Motor neuron (in vitro differentiated cells): ENCODE results near the gene EVA1B. TPM values are rescaled to one million over a fixed set of nuclear protein-coding genes. Genes with fewer than 3 reads are reported as not detected.

Experiments used
- ATAC-seq, 8 experiments: fragments of 200-7000 bp; cut with Tn5 transposase; replicated peaks in 6 of 8; 2 replicates each; pipeline ENCODE4 v1.8.0; 2021; ENCODE audit warnings: mild to moderate bottlenecking in 8 of 8, moderate library complexity in 8 of 8
- H3K27ac ChIP-seq, 2 donors: fragments of 250-450 bp; sonication (Bioruptor Pico); 2 replicates each; pipeline ENCODE4 v1.9.0; 2021; ENCODE audit warnings: antibody characterized with exemption in 2 of 2, mild to moderate bottlenecking in 2 of 2, moderate library complexity in 1 of 2
- H3K4me1 ChIP-seq, 2 donors: fragments of 250-450 bp; sonication (Bioruptor Pico); replicated peaks in 1 of 2; 2 replicates each; pipeline ENCODE4 v1.6.1; 2021; ENCODE audit warnings: antibody characterized with exemption in 2 of 2, mild to moderate bottlenecking in 2 of 2, moderate library complexity in 1 of 2
- H3K4me3 ChIP-seq, 5 donors: fragments of 250-450 bp; sonication (Bioruptor Pico); 2 replicates each; pipeline ENCODE4 v1.9.0; 2021; ENCODE audit warnings: antibody characterized with exemption in 5 of 5, mild to moderate bottlenecking in 5 of 5, moderate library complexity in 4 of 5
- WGBS, 10 experiments: fragments of 450-650 bp; shearing (Covaris generic); methylation state at CpG; one replicate each; pipeline ENCODE4 v1.0.0; 2022; 5-methylcytosine and 5-hydroxymethylcytosine counted together
- in situ Hi-C, 9 experiments: fragments of 400-800 bp; cut with MboI; loops; one replicate each; pipeline ENCODE4 v1.15.0; 2021; ENCODE audit warnings: low sequenced_read_pairs in 9 of 9, low pct_unique_long_range_greater_than_20kb in 2 of 9; ENCODE audit not compliant: unreplicated experiment in 9 of 9
- total RNA-seq, 8 experiments: library from RNA; unstranded; fragments of 300-600 nt; gene quantifications; 2 replicates each; pipeline versions ENCODE4 v1.2.3 to v1.2.4, GENCODE V29; 2022

Gene EVA1B
- total RNA-seq, 8 experiments from 2014 or later, result 7.6 to 43.0 (median 12.6) TPM

- in situ Hi-C loops, result no loop called here
- peak overlapping the region; percentile 3 to 83 for H3K27ac ChIP-seq
- 44% methylated on average over 19 to 24 of the region's 67 CpGs; no CpG with 5 or more reads in 8 of the 10 experiments for WGBS, 10 experiments
- H3K4me3 ChIP-seq, result peak overlapping the region in 4 of 5 donors; percentile 35 to 54 (median 50)
- H3K4me1 ChIP-seq, result peaks cover 35 to 36% of the 10 kb centered on the region in 2 donors
- ATAC-seq, result peak in 4 of 8 experiments; percentile 0 to 6 (median 2)
Measured at GRCh38 chr1:36322041-36322785, 1.2 kb downstream of the EVA1B start.

- Histone ChIP-seq H3K27ac (peak overlapping the region; percentile 4 to 83), H3K4me1 (peaks cover 35 to 36% of the 10 kb centered on the region in 2 donors), H3K4me3 (peak overlapping the region in 1 of 5 donors; percentile 3)
- in situ Hi-C loops, result no loop called here
- peak; percentile 12 to 59 (median 50) for ATAC-seq
- WGBS, 10 experiments, result 2 to 60% (median 24%) methylated on average over 3 to 11 of the region's 59 CpGs; no CpG with 5 or more reads in 5 of the 10 experiments
Measured at GRCh38 chr1:36321119-36321951, 2.1 kb downstream of the EVA1B start.

GRCh38 chr1:36320767-36321118, 2.7 kb downstream of the EVA1B start:
- Histone ChIP-seq H3K4me1 (peaks cover 35 to 36% of the 10 kb centered on the region in 2 donors), H3K4me3 (no peak overlapping the region), H3K27ac (no peak overlapping the region)
- WGBS, 10 experiments, result 74 to 100% (median 100%) methylated on average over 1 to 12 of the region's 23 CpGs; no CpG with 5 or more reads in 7 of the 10 experiments
- no peak for ATAC-seq
- in situ Hi-C loops, result no loop called here

DNA sequence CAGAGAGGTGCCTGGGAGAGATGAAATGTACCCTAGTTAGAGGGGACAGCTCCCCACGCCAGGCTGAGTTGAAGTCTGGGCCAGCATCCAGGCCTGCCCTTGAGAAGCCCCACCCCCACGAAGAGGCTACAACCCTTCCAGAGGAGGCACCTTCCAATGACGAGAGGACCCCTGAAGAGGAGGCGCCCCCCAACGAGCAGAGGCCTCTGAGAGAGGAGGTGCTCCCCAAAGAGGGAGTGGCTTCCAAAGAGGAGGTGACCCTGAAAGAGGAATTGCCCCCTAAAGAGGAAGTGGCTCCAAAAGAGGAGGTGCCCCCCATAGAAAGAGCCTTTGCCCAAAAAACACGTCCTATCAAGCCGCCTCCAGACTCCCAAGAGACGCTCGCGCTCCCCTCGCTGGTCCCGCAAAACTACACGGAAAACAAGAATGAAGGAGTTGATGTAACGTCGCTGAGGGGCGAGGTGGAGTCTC, 3.1 kb downstream of the EVA1B start:
- in situ Hi-C loops, result no loop called here
- no peak overlapping the region for H3K27ac ChIP-seq
- no peak for ATAC-seq
- WGBS, 10 experiments, result 3 to 100% (median 83%) methylated on average over 2 to 16 of the region's 16 CpGs; no CpG with 5 or more reads in 5 of the 10 experiments
- H3K4me1 ChIP-seq, result peaks cover 35 to 36% of the 10 kb centered on the region in 2 donors
- no peak overlapping the region for H3K4me3 ChIP-seq

- in situ Hi-C loops, result no loop called here
- Histone ChIP-seq H3K27ac (no peak overlapping the region), H3K4me3 (no peak overlapping the region), H3K4me1 (peaks cover 16 to 21% of the 10 kb centered on the region in 2 donors)
- ATAC-seq, result no peak
- WGBS, 10 experiments, result 95 to 100% (median 98%) methylated on average over 1 to 6 of the region's 7 CpGs; no CpG with 5 or more reads in 4 of the 10 experiments
Measured at GRCh38 chr1:36309397-36309796, 14.0 kb downstream of the EVA1B start.

GRCh38 chr1:36307601-36308330, 15.7 kb downstream of the EVA1B start:
- no peak for ATAC-seq
- Histone ChIP-seq H3K4me3 (peak overlapping the region; percentile 47 to 75 (median 69)), H3K4me1 (peaks cover 16 to 24% of the 10 kb centered on the region in 2 donors), H3K27ac (no peak overlapping the region)
- WGBS, 10 experiments, result 63 to 100% (median 82%) methylated on average over 1 to 6 of the region's 10 CpGs; no CpG with 5 or more reads in 6 of the 10 experiments
- in situ Hi-C loops, result no loop called here

GRCh38 chr1:36306902-36307456, 16.5 kb downstream of the EVA1B start:
- in situ Hi-C loops, result no loop called here
- Histone ChIP-seq H3K27ac (peak overlapping the region in 1 of 2 donors; percentile 59), H3K4me1 (peaks cover 16 to 24% of the 10 kb centered on the region in 2 donors), H3K4me3 (peak overlapping the region; percentile 47 to 75 (median 69))
- peak; percentile 74 to 98 (median 96) for ATAC-seq
- WGBS, 10 experiments, result 0 to 1% (median 0%) methylated on average over 2 to 17 of the region's 46 CpGs; no CpG with 5 or more reads in 6 of the 10 experiments

GRCh38 chr1:36306210-36306901, 17.1 kb downstream of the EVA1B start, which contains the start of gene SH3D21:
Gene SH3D21, plus strand, starts transcription at chr1:36306368. Its CDS starts 53 bp downstream, at chr1:36306421.
- Histone ChIP-seq H3K27ac (peak within 1 kb of the TSS; percentile 42 to 59), H3K4me1 (peaks cover 16 to 24% of the 10 kb centered on the region in 2 donors), H3K4me3 (peak within 1 kb of the TSS; percentile 47 to 75 (median 69))
- WGBS, 10 experiments, result 0 to 24% (median 13%) methylated on average over 4 to 18 of the region's 65 CpGs; no CpG with 5 or more reads in 5 of the 10 experiments
- in situ Hi-C loops, result no loop called here
- ATAC-seq, result peak; percentile 33 to 65 (median 46)

DNA sequence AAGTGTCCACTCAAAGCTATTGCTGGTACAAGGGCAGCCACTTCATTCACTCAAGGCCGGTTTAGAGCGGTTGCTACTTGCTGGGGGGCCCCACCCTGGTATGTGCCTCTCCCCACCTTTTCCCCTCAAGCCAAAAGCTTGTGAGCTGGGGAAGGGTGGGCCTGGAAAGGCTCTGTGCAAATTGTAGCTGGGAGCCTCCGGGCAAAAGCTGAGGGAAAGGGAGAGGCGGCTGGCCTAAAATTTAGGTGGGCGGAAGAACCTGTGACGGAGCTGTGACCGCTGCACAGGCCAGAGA, 17.6 kb downstream of the EVA1B start:
- in situ Hi-C loops, result no loop called here
- peak in 3 of 8 experiments; percentile 53 to 64 (median 63) for ATAC-seq
- H3K27ac ChIP-seq, result peak overlapping the region in 1 of 2 donors; percentile 59
- 8 to 62% (median 58%) methylated on average over 2 to 5 of the region's 7 CpGs; no CpG with 5 or more reads in 6 of the 10 experiments for WGBS, 10 experiments
- H3K4me3 ChIP-seq, result peak overlapping the region in 4 of 5 donors; percentile 48 to 75 (median 70)
- peaks cover 16 to 24% of the 10 kb centered on the region in 2 donors for H3K4me1 ChIP-seq

DNA sequence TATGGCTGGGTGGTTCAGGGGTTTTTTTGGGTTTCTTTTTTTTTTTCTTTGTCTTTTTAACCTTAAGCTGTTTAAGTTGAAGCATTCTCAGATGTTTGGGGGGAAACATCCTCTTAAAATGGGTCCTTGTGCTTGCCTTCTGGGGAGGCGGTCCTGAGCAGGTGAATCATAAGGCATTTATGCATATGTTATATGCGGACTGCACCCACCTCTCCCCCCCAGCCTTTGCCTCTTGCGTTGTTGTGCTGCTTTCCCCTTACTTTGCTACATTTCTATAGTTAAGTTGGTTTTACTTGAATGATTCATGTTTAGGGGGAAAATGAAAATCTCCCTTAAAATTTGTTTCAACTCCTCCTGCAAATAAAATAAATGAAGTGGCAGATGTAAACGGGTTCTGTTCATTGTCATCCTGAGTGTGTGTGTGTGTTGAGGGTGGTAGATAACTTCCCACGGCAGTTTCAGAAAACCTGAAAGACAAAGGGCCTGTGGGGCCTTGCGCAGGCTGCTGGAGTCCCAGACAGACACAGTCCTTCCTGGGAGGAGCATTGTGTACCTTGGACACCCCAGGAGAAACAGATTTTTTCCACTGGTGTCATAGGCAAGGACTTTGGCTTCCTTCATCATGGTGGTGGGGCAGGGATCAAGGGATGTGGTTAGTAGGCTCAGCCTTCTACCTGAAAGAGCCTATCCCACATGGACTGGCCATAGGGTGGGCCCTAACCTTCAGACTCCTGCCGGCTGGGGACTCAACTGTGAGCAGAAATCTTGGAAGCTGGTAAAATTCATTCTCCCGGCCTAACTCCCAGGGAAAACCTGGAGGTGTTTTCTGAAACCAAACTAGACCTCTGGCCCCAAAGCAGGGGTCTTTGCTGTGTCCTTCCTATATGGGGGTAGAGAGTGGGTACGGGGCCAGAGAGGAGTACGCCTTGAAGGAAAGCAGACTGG, 18.2 kb downstream of the EVA1B start:
- H3K4me3 ChIP-seq, result no peak overlapping the region
- in situ Hi-C loops, result no loop called here
- peaks cover 16 to 24% of the 10 kb centered on the region in 2 donors for H3K4me1 ChIP-seq
- peak overlapping the region in 1 of 2 donors; percentile 59 for H3K27ac ChIP-seq
- ATAC-seq, result no peak
- WGBS, 10 experiments, result 32 to 100% (median 82%) methylated on average over 1 to 10 of the region's 10 CpGs

- Histone ChIP-seq H3K4me1 (peaks cover 16 to 24% of the 10 kb centered on the region in 2 donors), H3K4me3 (no peak overlapping the region), H3K27ac (no peak overlapping the region)
- in situ Hi-C loops, result no loop called here
- no peak for ATAC-seq
- 60 to 100% (median 90%) methylated on average over 1 to 7 of the region's 7 CpGs for WGBS, 10 experiments
Measured at GRCh38 chr1:36304521-36304920, 18.9 kb downstream of the EVA1B start.
